Right lung (tissue), 5 donors: Measurements from ENCODE around the gene NSUN7. TPM values are rescaled to one million over a fixed set of nuclear protein-coding genes. Genes with fewer than 3 reads are reported as not detected.

Experiments used
- DNase-seq, 2 donors: peaks; one replicate each; pipeline ENCODE4 v3.0.0-alpha.2; 2013
- polyA plus RNA-seq, 5 donors: library from polyadenylated mRNA; unstranded; fragments of 120-200 nt; gene quantifications; one replicate each; pipeline versions ENCODE4 v1.2.1 to v1.2.3, GENCODE V29; 2013; ENCODE audit warnings: inconsistent platforms in 1 of 5, low replicate concordance in 1 of 5; ENCODE audit not compliant: insufficient read length in 5 of 5, insufficient read depth in 1 of 5

The NSUN7 gene
- polyA plus RNA-seq, 5 donors, result 11.5 to 19.7 (median 16.6) TPM

- DNase-seq, result peak; percentile 43 to 47
Measured at GRCh38 chr4:40731792-40732245, 17.9 kb upstream of the NSUN7 start.

- DNase-seq, result no peak
Measured at GRCh38 chr4:40733752-40734151, 16.0 kb upstream of the NSUN7 start.

GRCh38 chr4:40734497-40734896 is 15.3 kb upstream of the NSUN7 start:
- DNase-seq, result no peak

- peak; percentile 39 to 40 for DNase-seq
Measured at GRCh38 chr4:40736910-40737309, 12.8 kb upstream of the NSUN7 start.

- DNase-seq, result no peak
Measured at GRCh38 chr4:40737879-40738278, 11.9 kb upstream of the NSUN7 start.

- DNase-seq, result no peak
Measured at GRCh38 chr4:40739347-40739746, 10.4 kb upstream of the NSUN7 start.

- no peak for DNase-seq
Measured at GRCh38 chr4:40744218-40744617, 5.5 kb upstream of the NSUN7 start.

- DNase-seq, result no peak
Measured at GRCh38 chr4:40745285-40745984, 4.3 kb upstream of the NSUN7 start.

- no peak for DNase-seq
Measured at GRCh38 chr4:40747207-40747835, 2.4 kb upstream of the NSUN7 start.

- DNase-seq, result peak in 1 of 2 donors; percentile 30
Measured at GRCh38 chr4:40750461-40751258, 905 bp downstream of the NSUN7 start.

GRCh38 chr4:40755616-40756015 is 5.9 kb downstream of the NSUN7 start:
- no peak for DNase-seq

GRCh38 chr4:40763228-40763716 is 13.5 kb downstream of the NSUN7 start:
- DNase-seq, result no peak

- DNase-seq, result peak in 1 of 2 donors; percentile 4
Measured at GRCh38 chr4:40769266-40769665, 19.5 kb downstream of the NSUN7 start.

GRCh38 chr4:40778090-40778489 is 28.3 kb downstream of the NSUN7 start:
- DNase-seq, result no peak

- no peak for DNase-seq
Measured at GRCh38 chr4:40782876-40783275, 33.1 kb downstream of the NSUN7 start.

GRCh38 chr4:40785727-40786126 is 36.0 kb downstream of the NSUN7 start:
- no peak for DNase-seq

- DNase-seq, result no peak
Measured at GRCh38 chr4:40788331-40788730, 38.6 kb downstream of the NSUN7 start.

GRCh38 chr4:40789031-40789430 is 39.3 kb downstream of the NSUN7 start:
- DNase-seq, result no peak

GRCh38 chr4:40789771-40790170 is 40.0 kb downstream of the NSUN7 start:
- DNase-seq, result no peak

GRCh38 chr4:40800064-40800463 is 50.3 kb downstream of the NSUN7 start:
- DNase-seq, result no peak

GRCh38 chr4:40804598-40804997 is 54.8 kb downstream of the NSUN7 start:
- DNase-seq, result no peak

GRCh38 chr4:40808926-40809457 is 59.2 kb downstream of the NSUN7 start:
- no peak for DNase-seq
